ENCODE measurements around the gene PDE4B. TPM values are rescaled to one million over a fixed set of nuclear protein-coding genes. Genes with fewer than 3 reads are reported as not detected.

Gene PDE4B
- total RNA-seq, 2 donors from 2014 or later: 18.1 to 55.4 TPM

DNA sequence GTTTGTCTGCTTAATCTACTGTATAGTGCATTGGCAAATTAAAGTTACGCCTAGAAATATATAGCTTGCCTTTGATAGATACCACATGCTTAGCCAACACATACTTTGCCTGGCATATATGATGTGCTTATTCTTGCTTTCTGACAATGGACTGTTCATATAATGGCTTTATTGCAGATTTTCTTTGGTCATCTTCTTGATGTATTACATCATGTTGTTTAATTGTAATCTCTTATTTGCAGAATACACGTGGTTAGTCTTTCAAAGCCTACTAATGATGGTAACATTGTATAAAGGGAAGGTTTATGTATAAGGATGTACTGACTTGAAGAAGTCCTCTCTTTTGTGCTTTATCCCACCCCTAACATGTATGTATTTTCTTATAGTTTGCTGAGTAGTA, 201.5 kb downstream of the PDE4B start:
- no peaks in the 10 kb centered on the region for H3K4me1 ChIP-seq (replicated peaks)
- no peaks in the 10 kb centered on the region for H3K36me3 ChIP-seq
- no peaks in the 10 kb centered on the region for H3K9me3 ChIP-seq
- intact Hi-C loops (cut with DNase I): no loop called here
- no peak overlapping the region for H3K27ac ChIP-seq
- H3K27me3 ChIP-seq (replicated peaks; ENCODE audit: insufficient read depth): no peaks in the 10 kb centered on the region
- 66% methylated on average over 2 of the region's 2 CpGs for WGBS
- no peak overlapping the region for H3K4me3 ChIP-seq
- TF ChIP-seq POLR2A (IDR thresholded peaks at IDR 0.05) (no peak), POLR2AphosphoS5 (IDR thresholded peaks at IDR 0.05) (no peak)
- TF ChIP-seq, protein P1, sequence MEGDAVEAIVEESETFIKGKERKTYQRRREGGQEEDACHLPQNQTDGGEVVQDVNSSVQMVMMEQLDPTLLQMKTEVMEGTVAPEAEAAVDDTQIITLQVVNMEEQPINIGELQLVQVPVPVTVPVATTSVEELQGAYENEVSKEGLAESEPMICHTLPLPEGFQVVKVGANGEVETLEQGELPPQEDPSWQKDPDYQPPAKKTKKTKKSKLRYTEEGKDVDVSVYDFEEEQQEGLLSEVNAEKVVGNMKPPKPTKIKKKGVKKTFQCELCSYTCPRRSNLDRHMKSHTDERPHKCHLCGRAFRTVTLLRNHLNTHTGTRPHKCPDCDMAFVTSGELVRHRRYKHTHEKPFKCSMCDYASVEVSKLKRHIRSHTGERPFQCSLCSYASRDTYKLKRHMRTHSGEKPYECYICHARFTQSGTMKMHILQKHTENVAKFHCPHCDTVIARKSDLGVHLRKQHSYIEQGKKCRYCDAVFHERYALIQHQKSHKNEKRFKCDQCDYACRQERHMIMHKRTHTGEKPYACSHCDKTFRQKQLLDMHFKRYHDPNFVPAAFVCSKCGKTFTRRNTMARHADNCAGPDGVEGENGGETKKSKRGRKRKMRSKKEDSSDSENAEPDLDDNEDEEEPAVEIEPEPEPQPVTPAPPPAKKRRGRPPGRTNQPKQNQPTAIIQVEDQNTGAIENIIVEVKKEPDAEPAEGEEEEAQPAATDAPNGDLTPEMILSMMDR (IDR thresholded peaks at IDR 0.05): no peak
- DNase-seq (ENCODE audit: low spot score): no peak

DNA sequence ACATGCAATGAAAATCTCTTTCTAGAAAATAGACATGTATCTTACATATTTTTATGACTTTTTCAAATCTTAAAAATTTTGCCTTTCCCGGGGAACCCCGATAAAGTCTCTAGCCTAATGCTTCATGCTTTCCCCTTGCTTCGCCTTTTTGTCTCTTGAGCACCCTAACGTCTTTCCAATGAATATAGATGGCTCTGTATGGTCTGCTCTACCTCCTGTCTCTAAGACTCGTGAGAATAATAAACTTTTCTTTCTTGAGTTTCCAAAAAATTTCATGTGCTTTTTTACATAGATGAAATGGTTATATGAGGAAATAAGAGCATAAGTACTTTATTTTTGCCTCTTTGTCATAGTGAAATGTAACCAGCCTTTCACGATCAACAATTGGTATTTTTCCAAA, 202.6 kb downstream of the PDE4B start:
- no peak for DNase-seq (ENCODE audit: low spot score)
- intact Hi-C loops (cut with DNase I): no loop called here
- H3K36me3 ChIP-seq: no peaks in the 10 kb centered on the region
- no peaks in the 10 kb centered on the region for H3K4me1 ChIP-seq (replicated peaks)
- no peak overlapping the region for H3K4me3 ChIP-seq
- no peak overlapping the region for H3K27ac ChIP-seq
- TF ChIP-seq, protein P1 (IDR thresholded peaks at IDR 0.05): no peak
- TF ChIP-seq POLR2A (IDR thresholded peaks at IDR 0.05) (no peak), POLR2AphosphoS5 (IDR thresholded peaks at IDR 0.05) (no peak)
- WGBS: 46% methylated on average over 6 of the region's 6 CpGs
- H3K27me3 ChIP-seq (replicated peaks; ENCODE audit: insufficient read depth): no peaks in the 10 kb centered on the region
- no peaks in the 10 kb centered on the region for H3K9me3 ChIP-seq

DNA sequence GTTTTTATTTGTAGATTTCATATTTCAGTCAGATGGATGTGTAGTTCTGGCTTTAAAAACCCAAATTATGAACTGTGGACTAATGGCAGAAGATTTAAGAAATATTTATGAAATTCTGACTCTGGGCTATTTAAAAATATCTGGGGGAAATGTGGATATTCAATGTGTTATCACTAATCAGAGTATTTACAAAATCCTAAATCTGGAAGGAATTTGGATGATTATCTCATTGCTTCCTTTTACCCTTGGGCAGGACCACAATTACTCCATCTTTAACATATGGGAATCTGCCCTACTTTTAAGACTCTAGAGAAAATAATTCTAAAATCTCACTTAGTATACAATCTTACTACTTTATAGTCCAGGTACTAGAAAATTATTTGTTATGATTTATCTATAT, 203.2 kb downstream of the PDE4B start:
- intact Hi-C loops (cut with DNase I): no loop called here
- DNase-seq (ENCODE audit: low spot score): no peak
- no peaks in the 10 kb centered on the region for H3K36me3 ChIP-seq
- no peaks in the 10 kb centered on the region for H3K27me3 ChIP-seq (replicated peaks; ENCODE audit: insufficient read depth)
- H3K4me3 ChIP-seq: no peak overlapping the region
- no peaks in the 10 kb centered on the region for H3K9me3 ChIP-seq
- H3K27ac ChIP-seq: no peak overlapping the region
- no peak for TF ChIP-seq POLR2AphosphoS5 (IDR thresholded peaks at IDR 0.05)
- TF ChIP-seq, protein P1 (IDR thresholded peaks at IDR 0.05): no peak
- TF ChIP-seq POLR2A (IDR thresholded peaks at IDR 0.05): no peak
- no peaks in the 10 kb centered on the region for H3K4me1 ChIP-seq (replicated peaks)

DNA sequence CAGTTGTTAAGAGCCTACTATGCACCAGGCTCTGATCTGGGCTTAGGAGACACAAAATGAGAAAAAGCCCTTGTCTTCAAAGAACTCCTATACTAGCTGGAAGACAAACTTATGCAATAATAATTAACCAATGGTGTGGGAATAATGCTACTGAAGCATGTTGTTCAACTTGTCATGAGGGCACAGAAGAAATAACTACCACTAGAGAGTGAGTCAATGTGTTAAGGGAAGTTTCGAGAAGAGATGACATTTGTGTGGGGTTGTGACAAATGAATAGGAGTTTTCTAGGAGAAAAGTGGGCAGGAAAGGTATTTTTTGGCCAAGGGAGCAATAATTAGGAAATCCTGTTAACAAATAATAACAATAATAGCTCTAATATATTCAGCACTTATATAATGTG, 205.0 kb downstream of the PDE4B start:
- intact Hi-C loops (cut with DNase I): no loop called here
- TF ChIP-seq POLR2AphosphoS5 (IDR thresholded peaks at IDR 0.05): no peak
- no peak for TF ChIP-seq POLR2A (IDR thresholded peaks at IDR 0.05)
- TF ChIP-seq, protein P1 (IDR thresholded peaks at IDR 0.05): no peak
- 94% methylated on average over 1 of the region's 1 CpG for WGBS
- H3K27ac ChIP-seq: no peak overlapping the region
- H3K36me3 ChIP-seq: no peaks in the 10 kb centered on the region
- no peaks in the 10 kb centered on the region for H3K4me1 ChIP-seq (replicated peaks)
- no peak for DNase-seq (ENCODE audit: low spot score)
- H3K9me3 ChIP-seq: no peaks in the 10 kb centered on the region
- H3K27me3 ChIP-seq (replicated peaks; ENCODE audit: insufficient read depth): no peaks in the 10 kb centered on the region
- no peak overlapping the region for H3K4me3 ChIP-seq

DNA sequence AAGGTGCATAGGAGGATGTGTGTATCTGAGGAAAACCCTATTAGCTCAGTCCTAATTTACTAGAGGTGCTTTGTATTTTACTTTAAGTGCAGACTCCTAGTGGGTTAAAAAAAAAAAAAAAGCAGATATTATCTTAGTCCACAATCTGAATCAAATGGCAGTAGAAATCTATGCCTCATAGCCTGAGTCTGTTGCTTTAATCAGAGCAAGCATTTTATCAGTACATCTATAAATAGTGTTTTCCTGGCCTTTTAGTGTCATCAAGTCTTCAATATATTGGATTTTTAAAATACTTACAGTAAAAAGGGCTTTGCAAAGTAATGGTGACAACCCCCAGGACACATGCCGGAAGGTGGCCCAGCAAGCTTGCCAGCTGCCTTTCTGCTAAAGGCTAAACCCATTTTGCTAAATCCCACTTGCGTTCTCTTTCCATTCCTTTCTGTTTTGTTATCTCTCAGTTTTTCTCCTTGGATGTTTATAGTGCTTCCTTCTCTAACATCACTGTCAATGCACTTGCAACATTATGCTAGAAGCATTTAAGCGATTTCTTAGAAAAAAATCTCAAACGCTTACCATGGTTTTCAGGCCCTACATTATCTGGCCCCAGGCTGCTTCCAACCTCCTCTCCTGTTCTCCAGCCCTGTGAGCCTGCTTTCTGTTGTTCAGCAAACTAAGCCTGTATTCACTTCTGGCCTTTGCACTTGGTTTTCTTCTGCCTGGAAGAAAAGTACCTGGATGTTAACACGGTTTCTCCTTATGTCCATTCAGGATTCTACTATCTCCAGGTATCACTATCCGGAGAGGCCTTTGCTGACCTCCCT, 206.3 kb downstream of the PDE4B start:
- WGBS: 87% methylated on average over 6 of the region's 6 CpGs
- Histone ChIP-seq H3K4me3 (no peak overlapping the region), H3K36me3 (no peaks in the 10 kb centered on the region), H3K27ac (no peak overlapping the region), H3K9me3 (no peaks in the 10 kb centered on the region), H3K27me3 (replicated peaks; ENCODE audit: insufficient read depth) (no peaks in the 10 kb centered on the region), H3K4me1 (replicated peaks) (no peaks in the 10 kb centered on the region)
- intact Hi-C loops (cut with DNase I): no loop called here
- no peak for DNase-seq (ENCODE audit: low spot score)
- TF ChIP-seq POLR2A (IDR thresholded peaks at IDR 0.05) (no peak), POLR2AphosphoS5 (IDR thresholded peaks at IDR 0.05) (no peak)
- TF ChIP-seq, protein P1 (IDR thresholded peaks at IDR 0.05): no peak
